Gastroesophageal sphincter (tissue), 3 donors: ENCODE data around the gene CDC42BPB.

Source experiments
- CTCF ChIP-seq, 4 experiments: fragments of 200-600 bp in 2 of 4; fragments of 450-650 bp in 2 of 4; sonication (generic) in 1 of 4; IDR thresholded peaks; one replicate each; pipeline ENCODE4 v1.5.1; 2017 to 2019; ENCODE audit warnings: antibody characterized with exemption in 4 of 4, mild to moderate bottlenecking in 2 of 4, moderate library complexity in 2 of 4
- POLR2A ChIP-seq, 2 donors: fragments of 450-650 bp; IDR thresholded peaks; one replicate each; pipeline ENCODE4 v1.6.1; 2017; ENCODE audit warnings: antibody characterized with exemption in 2 of 2, mild to moderate bottlenecking in 2 of 2, moderate library complexity in 1 of 2
- POLR2AphosphoS5 ChIP-seq: sonication (generic); formaldehyde crosslinking; IDR thresholded peaks from one replicate; pipeline ENCODE4 v1.6.1; 2017; ENCODE audit warnings: antibody characterized with exemption

GRCh38 chr14:103006991-103007520, 50.3 kb downstream of the CDC42BPB start:
- no peak for TF ChIP-seq POLR2A (IDR thresholded peaks at IDR 0.05)
- TF ChIP-seq CTCF (IDR thresholded peaks at IDR 0.05), result no peak
- no peak for TF ChIP-seq POLR2AphosphoS5
